Upper lobe of left lung (tissue), 4 donors: ENCODE measurements around the gene CRTC2.

Experiments
- EP300 ChIP-seq, 4 donors: sonication (generic); formaldehyde crosslinking; IDR thresholded peaks; one replicate each; pipeline ENCODE4 v1.5.1; 2017; ENCODE audit warnings: antibody characterized with exemption in 4 of 4, control low read depth in 2 of 4
- POLR2A ChIP-seq, 4 donors: fragments of 450-650 bp; IDR thresholded peaks; one replicate each; pipeline ENCODE4 v1.5.1; 2016 to 2017; ENCODE audit warnings: antibody characterized with exemption in 4 of 4, mild to moderate bottlenecking in 2 of 4
- POLR2AphosphoS5 ChIP-seq, 2 donors: sonication (generic); formaldehyde crosslinking; IDR thresholded peaks; one replicate each; pipeline ENCODE4 v1.5.1; 2017; ENCODE audit warnings: antibody characterized with exemption in 2 of 2
- TF ChIP-seq, protein P1 (sequence below), 6 experiments: fragments of 450-650 bp in 4 of 6; fragments of 200-600 bp in 2 of 6; sonication (generic) in 2 of 6; IDR thresholded peaks; one replicate each; pipeline ENCODE4 v1.5.1; 2016 to 2019; ENCODE audit warnings: antibody characterized with exemption in 6 of 6

DNA sequence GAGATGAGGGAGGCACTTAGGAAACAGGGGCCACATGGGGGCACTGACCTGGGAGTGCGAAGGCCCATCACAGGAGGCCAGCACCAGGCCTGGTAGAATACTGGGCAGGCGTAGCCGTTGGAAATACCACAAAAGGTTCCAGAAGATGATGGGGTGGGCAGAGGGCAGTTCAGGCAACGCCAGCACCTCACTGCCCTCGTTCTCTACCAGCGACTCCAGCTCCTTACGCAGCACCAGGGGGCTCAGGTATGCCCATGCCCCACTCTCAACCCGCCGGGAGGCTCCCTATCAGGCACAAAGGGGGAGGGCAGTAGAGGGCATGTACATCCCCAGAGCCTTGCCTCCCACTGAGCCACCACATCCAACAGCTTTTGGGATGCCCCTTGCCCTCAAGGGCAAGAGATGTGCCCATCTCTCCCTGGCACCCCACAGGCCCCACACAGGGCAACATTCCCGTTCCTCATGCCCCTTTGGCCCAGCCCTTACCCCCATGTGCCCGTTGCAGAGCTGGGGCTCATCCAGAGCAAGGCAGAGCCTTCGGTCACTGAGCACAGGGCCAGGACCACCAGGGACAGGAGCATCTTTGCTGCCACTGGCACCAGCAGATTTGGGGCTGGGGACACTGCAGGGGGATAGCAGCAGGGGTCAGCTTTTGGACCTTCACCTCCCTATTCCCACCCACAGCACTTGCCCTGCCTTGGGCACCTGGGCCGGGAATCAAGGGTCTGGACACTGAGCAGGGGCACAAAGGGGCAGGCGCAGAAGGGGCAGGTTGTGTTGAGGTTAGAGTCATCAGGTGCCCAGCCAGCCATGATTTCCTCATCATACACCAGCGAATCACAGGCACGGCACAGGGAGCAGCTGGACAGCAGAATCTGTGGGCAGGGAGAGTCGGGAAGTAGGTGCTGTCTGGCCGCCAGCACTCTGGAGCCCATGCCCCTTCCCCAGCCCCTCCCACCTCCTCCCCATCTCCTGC, 26.0 kb downstream of the CRTC2 start:
- TF ChIP-seq, protein P1, sequence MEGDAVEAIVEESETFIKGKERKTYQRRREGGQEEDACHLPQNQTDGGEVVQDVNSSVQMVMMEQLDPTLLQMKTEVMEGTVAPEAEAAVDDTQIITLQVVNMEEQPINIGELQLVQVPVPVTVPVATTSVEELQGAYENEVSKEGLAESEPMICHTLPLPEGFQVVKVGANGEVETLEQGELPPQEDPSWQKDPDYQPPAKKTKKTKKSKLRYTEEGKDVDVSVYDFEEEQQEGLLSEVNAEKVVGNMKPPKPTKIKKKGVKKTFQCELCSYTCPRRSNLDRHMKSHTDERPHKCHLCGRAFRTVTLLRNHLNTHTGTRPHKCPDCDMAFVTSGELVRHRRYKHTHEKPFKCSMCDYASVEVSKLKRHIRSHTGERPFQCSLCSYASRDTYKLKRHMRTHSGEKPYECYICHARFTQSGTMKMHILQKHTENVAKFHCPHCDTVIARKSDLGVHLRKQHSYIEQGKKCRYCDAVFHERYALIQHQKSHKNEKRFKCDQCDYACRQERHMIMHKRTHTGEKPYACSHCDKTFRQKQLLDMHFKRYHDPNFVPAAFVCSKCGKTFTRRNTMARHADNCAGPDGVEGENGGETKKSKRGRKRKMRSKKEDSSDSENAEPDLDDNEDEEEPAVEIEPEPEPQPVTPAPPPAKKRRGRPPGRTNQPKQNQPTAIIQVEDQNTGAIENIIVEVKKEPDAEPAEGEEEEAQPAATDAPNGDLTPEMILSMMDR (IDR thresholded peaks at IDR 0.05): no peak
- no peak for TF ChIP-seq POLR2A (IDR thresholded peaks at IDR 0.05)
- TF ChIP-seq POLR2AphosphoS5 (IDR thresholded peaks at IDR 0.05): no peak
- no peak for TF ChIP-seq EP300 (IDR thresholded peaks at IDR 0.05)
